ENCODE data around the gene PPM1E. TPM values are rescaled to one million over a fixed set of nuclear protein-coding genes. Genes with fewer than 3 reads are reported as not detected.
A peak's percentile ranks its signal among the peaks of the same experiment; 100 is the strongest.

Gene PPM1E
- total RNA-seq, 2 donors from 2014 or later = 0.26 to 0.66 TPM

DNA sequence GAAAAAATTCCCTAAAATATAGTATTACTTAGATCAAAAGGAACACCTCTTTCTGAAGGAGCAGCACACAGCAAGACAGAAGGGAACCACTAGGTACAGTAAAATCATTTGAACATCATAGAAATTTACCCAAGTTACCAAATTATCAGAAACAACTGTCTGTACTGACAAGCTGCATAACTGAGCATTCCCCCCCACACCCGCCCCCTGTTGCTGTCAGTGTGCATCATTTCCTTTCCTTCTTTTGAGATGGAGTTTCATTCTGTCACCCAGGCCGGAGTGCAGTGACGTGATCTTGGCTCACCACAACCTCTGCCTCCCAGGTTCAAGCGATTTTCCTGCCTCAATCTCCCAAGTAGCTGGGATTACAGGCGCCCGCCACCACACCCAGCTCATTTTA lies 230.3 kb downstream of the PPM1E start:
- no peak overlapping the region for H3K27ac ChIP-seq
- H3K27me3 ChIP-seq = no peaks in the 10 kb centered on the region
- H3K4me3 ChIP-seq = no peak overlapping the region
- H3K36me3 ChIP-seq (replicated peaks in 1 of 2; ENCODE audit: insufficient read depth in 1 of 2, low read depth in 2 of 2) = no peaks in the 10 kb centered on the region
- no peaks in the 10 kb centered on the region for H3K9me3 ChIP-seq
- no peak for DNase-seq
- no peaks in the 10 kb centered on the region for H3K4me1 ChIP-seq
- no peak for TF ChIP-seq POLR2A (IDR thresholded peaks at IDR 0.05)
- TF ChIP-seq, protein P1, sequence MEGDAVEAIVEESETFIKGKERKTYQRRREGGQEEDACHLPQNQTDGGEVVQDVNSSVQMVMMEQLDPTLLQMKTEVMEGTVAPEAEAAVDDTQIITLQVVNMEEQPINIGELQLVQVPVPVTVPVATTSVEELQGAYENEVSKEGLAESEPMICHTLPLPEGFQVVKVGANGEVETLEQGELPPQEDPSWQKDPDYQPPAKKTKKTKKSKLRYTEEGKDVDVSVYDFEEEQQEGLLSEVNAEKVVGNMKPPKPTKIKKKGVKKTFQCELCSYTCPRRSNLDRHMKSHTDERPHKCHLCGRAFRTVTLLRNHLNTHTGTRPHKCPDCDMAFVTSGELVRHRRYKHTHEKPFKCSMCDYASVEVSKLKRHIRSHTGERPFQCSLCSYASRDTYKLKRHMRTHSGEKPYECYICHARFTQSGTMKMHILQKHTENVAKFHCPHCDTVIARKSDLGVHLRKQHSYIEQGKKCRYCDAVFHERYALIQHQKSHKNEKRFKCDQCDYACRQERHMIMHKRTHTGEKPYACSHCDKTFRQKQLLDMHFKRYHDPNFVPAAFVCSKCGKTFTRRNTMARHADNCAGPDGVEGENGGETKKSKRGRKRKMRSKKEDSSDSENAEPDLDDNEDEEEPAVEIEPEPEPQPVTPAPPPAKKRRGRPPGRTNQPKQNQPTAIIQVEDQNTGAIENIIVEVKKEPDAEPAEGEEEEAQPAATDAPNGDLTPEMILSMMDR (IDR thresholded peaks at IDR 0.05) = no peak
- 89 to 93% methylated on average over 6 of the region's 6 CpGs for WGBS, 2 donors
- intact Hi-C loops (cut with DNase I) = no loop called here
- no peak for ATAC-seq

DNA sequence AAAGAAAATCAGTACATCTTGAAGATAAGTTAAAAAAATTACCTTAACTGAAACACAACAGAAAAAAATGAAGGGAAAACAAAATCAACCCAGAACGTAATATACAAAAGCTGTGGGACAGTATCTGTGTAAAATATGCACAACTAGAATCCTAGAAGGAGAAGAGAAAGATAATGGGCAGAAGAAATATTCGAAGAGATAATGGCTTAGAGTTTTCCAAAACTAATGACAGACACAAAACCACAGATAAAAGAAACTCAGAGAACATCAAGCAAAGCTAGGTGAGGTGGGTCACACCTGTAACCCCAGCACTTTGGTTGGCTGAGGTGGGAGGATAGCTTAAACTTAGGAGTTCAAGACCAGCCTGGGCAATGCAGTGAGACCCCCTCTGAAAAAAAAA lies 234.0 kb downstream of the PPM1E start:
- no peak for TF ChIP-seq POLR2A (IDR thresholded peaks at IDR 0.05)
- TF ChIP-seq, protein P1 (IDR thresholded peaks at IDR 0.05) = no peak

DNA sequence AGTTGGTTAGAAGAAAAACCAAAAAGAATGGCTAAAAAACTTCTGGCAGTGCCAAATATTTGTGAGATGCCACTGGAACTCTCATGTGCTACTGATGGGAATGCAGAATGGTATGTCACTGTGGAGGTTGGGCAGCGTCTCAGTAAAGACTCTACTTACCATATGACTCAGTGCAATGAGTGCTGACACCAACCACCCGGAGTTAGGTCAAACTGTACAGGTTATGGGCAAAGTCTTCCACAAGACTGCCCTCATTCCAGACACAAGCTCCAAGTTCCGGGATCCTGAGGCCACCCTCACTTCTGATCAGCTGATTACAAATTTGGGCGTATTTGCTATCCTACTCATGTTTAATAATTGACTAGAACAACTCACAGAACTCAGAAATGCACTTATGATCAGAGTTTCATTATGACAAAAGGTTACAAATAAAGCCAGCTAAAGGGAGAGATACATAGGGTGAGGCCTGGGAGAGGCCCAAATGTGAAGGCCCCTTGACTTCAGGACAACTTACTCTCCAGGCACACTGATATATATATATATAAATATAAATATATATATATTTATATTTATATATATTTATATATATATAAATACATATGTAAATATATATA lies 236.2 kb downstream of the PPM1E start:
- no peaks in the 10 kb centered on the region for H3K36me3 ChIP-seq (replicated peaks in 1 of 2; ENCODE audit: insufficient read depth in 1 of 2, low read depth in 2 of 2)
- intact Hi-C loops (cut with DNase I) = no loop called here
- no peaks in the 10 kb centered on the region for H3K4me1 ChIP-seq
- H3K9me3 ChIP-seq = no peaks in the 10 kb centered on the region
- no peaks in the 10 kb centered on the region for H3K27me3 ChIP-seq
- TF ChIP-seq, protein P1 (IDR thresholded peaks at IDR 0.05) = no peak
- TF ChIP-seq POLR2A (IDR thresholded peaks at IDR 0.05) = no peak
- DNase-seq (peak in 1 of 4 donors; percentile 4), ATAC-seq (no peak)
- WGBS, 2 donors = 56 to 60% methylated on average over 4 of the region's 4 CpGs
- H3K27ac ChIP-seq = no peak overlapping the region
- no peak overlapping the region for H3K4me3 ChIP-seq

More for the DNA sequence above, 234.0 kb downstream of the PPM1E start:
- no peak for DNase-seq
- no peaks in the 10 kb centered on the region for H3K27me3 ChIP-seq
- no peak overlapping the region for H3K27ac ChIP-seq
- 35 to 42% methylated on average over 2 of the region's 2 CpGs for WGBS, 2 donors
- no peaks in the 10 kb centered on the region for H3K4me1 ChIP-seq
- no peak overlapping the region for H3K4me3 ChIP-seq
- H3K36me3 ChIP-seq (replicated peaks in 1 of 2; ENCODE audit: insufficient read depth in 1 of 2, low read depth in 2 of 2) = no peaks in the 10 kb centered on the region
- no peaks in the 10 kb centered on the region for H3K9me3 ChIP-seq
- intact Hi-C loops (cut with DNase I) = no loop called here
- ATAC-seq = no peak

DNA sequence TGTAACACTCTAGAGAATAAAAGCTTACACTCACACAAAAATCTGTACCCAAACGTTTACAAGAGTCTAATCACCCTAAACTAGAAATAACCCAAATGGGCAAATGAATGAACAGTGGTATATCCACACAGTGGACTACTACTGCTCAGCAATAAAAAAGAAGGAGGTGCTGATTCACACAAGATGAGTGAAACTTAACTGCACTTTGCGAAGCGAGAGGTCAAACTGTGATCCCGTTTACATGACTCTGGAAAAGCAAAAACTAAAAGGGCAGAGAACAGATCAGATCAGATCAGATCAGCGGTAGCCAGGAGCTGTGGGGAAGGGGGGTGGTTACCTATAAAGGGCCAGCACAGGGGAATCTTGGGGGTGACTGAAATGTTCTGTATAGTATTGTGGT lies 237.7 kb downstream of the PPM1E start:
- H3K36me3 ChIP-seq (replicated peaks in 1 of 2; ENCODE audit: insufficient read depth in 1 of 2, low read depth in 2 of 2) = peaks cover 0 to 7% of the 10 kb centered on the region in 2 donors
- no peak overlapping the region for H3K27ac ChIP-seq
- TF ChIP-seq, protein P1 (IDR thresholded peaks at IDR 0.05) = no peak
- no peak for TF ChIP-seq POLR2A (IDR thresholded peaks at IDR 0.05)
- ATAC-seq (no peak), DNase-seq (no peak)
- H3K9me3 ChIP-seq = no peaks in the 10 kb centered on the region
- H3K27me3 ChIP-seq = no peaks in the 10 kb centered on the region
- intact Hi-C loops (cut with DNase I) = no loop called here
- 80 to 81% methylated on average over 5 of the region's 5 CpGs for WGBS, 2 donors
- H3K4me1 ChIP-seq = no peaks in the 10 kb centered on the region
- H3K4me3 ChIP-seq = no peak overlapping the region

Data from body of pancreas (tissue), 4 donors.